Osteocyte (in vitro differentiated cells): ENCODE data around the gene IL1RL2. TPM values are rescaled to one million over a fixed set of nuclear protein-coding genes. Genes with fewer than 3 reads are reported as not detected.

Source experiments
- DNase-seq: peaks from one replicate; pipeline ENCODE4 v3.0.0; 2021; ENCODE audit warnings: mixed read lengths; ENCODE audit not compliant: unreplicated experiment; ENCODE audit errors: extremely low spot score
- H3K27ac Mint-ChIP-seq: one replicate; pipeline ENCODE4 v1.8.0; 2021; ENCODE audit warnings: mild to moderate bottlenecking, mixed read lengths; ENCODE audit not compliant: unreplicated experiment
- H3K27me3 Mint-ChIP-seq: one replicate; pipeline ENCODE4 v1.8.0; 2021; ENCODE audit warnings: mixed read lengths; ENCODE audit not compliant: unreplicated experiment
- H3K36me3 Mint-ChIP-seq: one replicate; pipeline ENCODE4 v1.8.0; 2021; ENCODE audit warnings: mixed read lengths; ENCODE audit not compliant: unreplicated experiment
- H3K4me1 Mint-ChIP-seq: one replicate; pipeline ENCODE4 v1.8.0; 2021; ENCODE audit warnings: mixed read lengths; ENCODE audit not compliant: unreplicated experiment
- H3K4me3 Mint-ChIP-seq: one replicate; pipeline ENCODE4 v1.8.0; 2021; ENCODE audit warnings: mild to moderate bottlenecking, moderate library complexity, mixed read lengths; ENCODE audit not compliant: unreplicated experiment
- H3K9me3 Mint-ChIP-seq: one replicate; pipeline ENCODE4 v1.8.0; 2021; ENCODE audit warnings: mixed read lengths; ENCODE audit not compliant: unreplicated experiment
- CTCF ChIP-seq: fragments of 200-600 bp; sonication (generic); IDR thresholded peaks from 2 replicates; pipeline ENCODE4 v1.5.0; 2021; ENCODE audit warnings: antibody characterized with exemption, mild to moderate bottlenecking, moderate library complexity
- total RNA-seq: library from RNA; stranded (reverse); gene quantifications from 2 replicates; pipeline ENCODE4 v1.2.1, GENCODE V29; 2021

Gene IL1RL2
- total RNA-seq, 1 donor from 2014 or later, result 0.21 TPM

- Mint-ChIP-seq H3K9me3 (peaks cover 5% of the 10 kb centered on the region), H3K27ac (peak overlapping the region; percentile 90), H3K4me1 (peaks cover 62% of the 10 kb centered on the region), H3K4me3 (peak overlapping the region; percentile 78), H3K36me3 (peaks cover 16% of the 10 kb centered on the region), H3K27me3 (no peaks in the 10 kb centered on the region)
- TF ChIP-seq CTCF, result no peak
- no peak for DNase-seq
Observed at GRCh38 chr2:102141011-102141943, 45.5 kb upstream of the IL1RL2 start.

- DNase-seq, result peak; percentile 90
- Mint-ChIP-seq H3K27ac (peak within 1 kb of the TSS; percentile 90), H3K36me3 (peaks cover 24% of the 10 kb centered on the region), H3K4me3 (peak within 1 kb of the TSS; percentile 86), H3K27me3 (no peaks in the 10 kb centered on the region), H3K4me1 (peaks cover 68% of the 10 kb centered on the region), H3K9me3 (peaks cover 5% of the 10 kb centered on the region)
- no peak for TF ChIP-seq CTCF
Observed at GRCh38 chr2:102141970-102142828, 44.6 kb upstream of the IL1RL2 start, which contains the start of gene IL1R1. IL1R1 (plus strand) TSS chr2:102142746; CDS start chr2:102157725, 14,979 bp downstream.

GRCh38 chr2:102142829-102143449 is 43.9 kb upstream of the IL1RL2 start:
- Mint-ChIP-seq H3K9me3 (peaks cover 5% of the 10 kb centered on the region), H3K4me1 (peaks cover 74% of the 10 kb centered on the region), H3K4me3 (peak overlapping the region; percentile 86), H3K27ac (peak overlapping the region; percentile 90), H3K36me3 (peaks cover 28% of the 10 kb centered on the region), H3K27me3 (no peaks in the 10 kb centered on the region)
- no peak for TF ChIP-seq CTCF
- DNase-seq, result no peak

GRCh38 chr2:102143450-102143985 is 43.3 kb upstream of the IL1RL2 start:
- H3K27ac Mint-ChIP-seq, result peak overlapping the region; percentile 90
- no peak for DNase-seq
- peaks cover 30% of the 10 kb centered on the region for H3K36me3 Mint-ChIP-seq
- H3K27me3 Mint-ChIP-seq, result no peaks in the 10 kb centered on the region
- peaks cover 76% of the 10 kb centered on the region for H3K4me1 Mint-ChIP-seq
- TF ChIP-seq CTCF, result no peak
- H3K9me3 Mint-ChIP-seq, result peaks cover 10% of the 10 kb centered on the region
- peak overlapping the region; percentile 86 for H3K4me3 Mint-ChIP-seq
